ENCODE results near the gene RPN1.

Gene RPN1

DNA sequence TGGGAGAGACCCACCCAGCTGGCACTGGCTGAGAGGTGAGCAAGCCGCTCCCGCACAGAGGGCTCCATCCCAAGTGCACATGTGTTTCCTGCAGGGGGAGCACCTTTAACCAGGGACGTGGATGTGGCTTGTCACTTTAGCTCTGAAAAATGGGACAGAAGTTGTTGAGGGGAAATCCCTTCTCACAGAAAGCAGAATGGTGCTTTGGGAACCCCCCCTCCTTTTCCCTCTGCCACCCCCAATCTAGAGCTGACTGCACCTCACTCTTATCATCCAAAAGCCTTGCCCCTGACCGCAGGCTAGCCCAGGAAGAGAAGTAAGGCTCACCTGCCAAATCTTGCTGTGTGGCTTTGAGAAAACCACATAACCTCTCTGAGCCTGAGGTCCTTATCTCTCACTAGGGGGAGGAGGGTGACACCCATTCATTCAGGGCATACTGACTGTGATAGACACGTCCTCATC is 77.9 kb downstream of the RPN1 start:
- peaks cover 15% of the 10 kb centered on the region for H3K4me1 Mint-ChIP-seq (ENCODE audit: low read depth)
- no peak overlapping the region for H3K27ac Mint-ChIP-seq
- H3K27me3 Mint-ChIP-seq (ENCODE audit: low read depth): peaks cover 27% of the 10 kb centered on the region
- H3K4me3 Mint-ChIP-seq: no peak overlapping the region
- H3K36me3 Mint-ChIP-seq (ENCODE audit: low read depth): no peaks in the 10 kb centered on the region
- no peaks in the 10 kb centered on the region for H3K9me3 Mint-ChIP-seq
- DNase-seq (ENCODE audit: low spot score): peak; percentile 36

DNA sequence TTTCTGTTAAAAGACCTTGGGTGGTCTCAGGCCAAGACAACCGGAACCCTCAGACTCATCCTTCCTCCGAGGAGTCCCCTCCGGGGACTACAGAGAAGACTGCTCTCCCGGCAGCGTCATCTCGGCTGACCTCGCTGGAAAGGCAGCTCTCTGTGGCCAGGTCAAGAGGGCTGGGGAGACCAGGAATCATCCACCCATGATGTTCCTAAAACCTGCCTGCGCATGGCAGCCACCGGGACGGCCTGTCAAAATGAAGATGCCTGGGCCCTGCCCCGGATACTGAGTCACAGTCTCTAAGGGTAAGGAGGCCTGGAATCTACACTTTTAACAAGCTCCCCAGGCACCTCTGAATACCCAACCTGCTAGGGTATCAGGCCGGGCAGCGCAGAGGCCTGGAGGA is 78.6 kb downstream of the RPN1 start:
- Mint-ChIP-seq H3K27ac (no peak overlapping the region), H3K4me3 (no peak overlapping the region), H3K9me3 (no peaks in the 10 kb centered on the region), H3K4me1 (ENCODE audit: low read depth) (peaks cover 15% of the 10 kb centered on the region), H3K27me3 (ENCODE audit: low read depth) (peaks cover 27% of the 10 kb centered on the region), H3K36me3 (ENCODE audit: low read depth) (no peaks in the 10 kb centered on the region)
- no peak for DNase-seq (ENCODE audit: low spot score)
